Loucy (cell line): ENCODE results near the gene BBX.

Source experiments
- CTCF ChIP-seq: fragments of 200-600 bp; sonication (generic); conservative IDR thresholded peaks from 2 replicates; pipeline ENCODE4 v1.5.1; 2014; ENCODE audit warnings: mild to moderate bottlenecking, antibody characterized with exemption, low read length
- EZH2phosphoT487 ChIP-seq: fragments of 200-600 bp; IDR thresholded peaks from 2 replicates; pipeline ENCODE4 v1.6.1; 2018; ENCODE audit warnings: antibody characterized with exemption, mild to moderate bottlenecking, moderate library complexity, borderline replicate concordance

- TF ChIP-seq CTCF (no peak), EZH2phosphoT487 (no peak)
Measured at GRCh38 chr3:107621465-107621864, 98.7 kb downstream of the BBX start.
